H9 (cell line): ENCODE results near the gene TEKT5. TPM values are rescaled to one million over a fixed set of nuclear protein-coding genes. Genes with fewer than 3 reads are reported as not detected.

Experiments
- DNase-seq: peaks from one replicate; pipeline ENCODE4 v3.0.0-alpha.2; 2017
- H2AFZ ChIP-seq: one replicate; pipeline ENCODE4 v1.6.1; 2013; ENCODE audit warnings: mild to moderate bottlenecking, low read length, control low read depth, moderate library complexity
- H2AK5ac ChIP-seq: 2 replicates; pipeline ENCODE4 v1.6.1; 2013; ENCODE audit warnings: low read length, control low read depth, mixed read lengths; ENCODE audit not compliant: insufficient read length
- H2BK120ac ChIP-seq: one replicate; pipeline ENCODE4 v1.6.1; 2013; ENCODE audit warnings: low read depth, mild to moderate bottlenecking, low read length, control low read depth, inconsistent platforms; ENCODE audit not compliant: poor library complexity, severe bottlenecking
- H2BK12ac ChIP-seq: 2 replicates; pipeline ENCODE4 v1.6.1; 2013; ENCODE audit warnings: low read length, control low read depth, mixed read lengths, low read depth; ENCODE audit not compliant: insufficient read length
- H2BK15ac ChIP-seq: 2 replicates; pipeline ENCODE4 v1.6.1; 2013; ENCODE audit warnings: low read depth, low read length, control low read depth
- H2BK20ac ChIP-seq: one replicate; pipeline ENCODE4 v1.6.1; 2013; ENCODE audit warnings: low read depth, mild to moderate bottlenecking, low read length, control low read depth, inconsistent platforms; ENCODE audit not compliant: poor library complexity, severe bottlenecking
- H2BK5ac ChIP-seq: 2 replicates; pipeline ENCODE4 v1.6.1; 2013; ENCODE audit warnings: low read length, control low read depth, mixed read lengths; ENCODE audit not compliant: insufficient read length
- H3K14ac ChIP-seq: 2 replicates; pipeline ENCODE4 v1.6.1; 2013; ENCODE audit warnings: low read length, control low read depth; ENCODE audit not compliant: insufficient read depth
- H3K18ac ChIP-seq: 2 replicates; pipeline ENCODE4 v1.6.1; 2013; ENCODE audit warnings: low read depth, mild to moderate bottlenecking, mixed read lengths, low read length, control low read depth; ENCODE audit not compliant: insufficient read length
- H3K23ac ChIP-seq: 2 replicates; pipeline ENCODE4 v1.6.1; 2013; ENCODE audit warnings: low read length, control low read depth, mixed read lengths, low read depth; ENCODE audit not compliant: insufficient read length
- H3K23me2 ChIP-seq: 2 replicates; pipeline ENCODE4 v1.6.1; 2013; ENCODE audit warnings: low read depth, mild to moderate bottlenecking, mixed read lengths, low read length, control low read depth; ENCODE audit not compliant: insufficient read length, poor library complexity, severe bottlenecking
- H3K27ac ChIP-seq: 2 replicates; pipeline ENCODE4 v1.5.1; 2013; ENCODE audit warnings: low read length, control low read depth, mixed read lengths, low read depth; ENCODE audit not compliant: insufficient read length
- H3K27me3 ChIP-seq: 2 replicates; pipeline ENCODE4 v1.6.1; 2013; ENCODE audit warnings: low read length, control low read depth, inconsistent platforms; ENCODE audit not compliant: insufficient read depth
- H3K4ac ChIP-seq: 2 replicates; pipeline ENCODE4 v1.6.1; 2013; ENCODE audit warnings: low read depth, mild to moderate bottlenecking, control low read depth, inconsistent platforms, low read length, moderate library complexity
- H3K4me1 ChIP-seq: 2 replicates; pipeline ENCODE4 v1.6.1; 2013; ENCODE audit warnings: low read length, control low read depth, inconsistent platforms; ENCODE audit not compliant: insufficient read depth
- H3K4me2 ChIP-seq: 2 replicates; pipeline ENCODE4 v1.6.1; 2013; ENCODE audit warnings: low read length, control low read depth, mixed read lengths; ENCODE audit not compliant: insufficient read length, insufficient read depth
- H3K56ac ChIP-seq: 2 replicates; pipeline ENCODE4 v1.6.1; 2013; ENCODE audit warnings: low read depth, mild to moderate bottlenecking, mixed read lengths, low read length, control low read depth; ENCODE audit not compliant: insufficient read length
- H3K79me1 ChIP-seq: 2 replicates; pipeline ENCODE4 v1.6.1; 2013; ENCODE audit warnings: low read depth, mild to moderate bottlenecking, moderate library complexity, low read length, control low read depth, inconsistent platforms; ENCODE audit not compliant: insufficient read depth, poor library complexity, severe bottlenecking
- H3K79me2 ChIP-seq: 2 replicates; pipeline ENCODE4 v1.6.1; 2013; ENCODE audit warnings: low read length, control low read depth, inconsistent platforms; ENCODE audit not compliant: insufficient read depth
- H3K9ac ChIP-seq: 2 replicates; pipeline ENCODE4 v1.6.1; 2013; ENCODE audit warnings: low read length, control low read depth, mixed read lengths; ENCODE audit not compliant: insufficient read length; ENCODE audit errors: extremely low read depth
- H3K9me3 ChIP-seq: one replicate; pipeline ENCODE4 v1.6.1; 2013; ENCODE audit warnings: low read depth, low read length, inconsistent platforms; ENCODE audit not compliant: control insufficient read depth
- H3T11ph ChIP-seq: one replicate; pipeline ENCODE4 v1.6.1; 2013; ENCODE audit warnings: mild to moderate bottlenecking, low read length, control low read depth, inconsistent platforms
- H4K20me1 ChIP-seq: one replicate; pipeline ENCODE4 v1.6.1; 2013; ENCODE audit not compliant: control insufficient read depth, insufficient read length, insufficient read depth
- H4K5ac ChIP-seq: 2 replicates; pipeline ENCODE4 v1.6.1; 2013; ENCODE audit warnings: low read depth, mild to moderate bottlenecking, mixed read lengths, low read length, control low read depth; ENCODE audit not compliant: insufficient read length
- H4K8ac ChIP-seq: replicated peaks from 2 replicates; pipeline ENCODE4 v1.6.1; 2013; ENCODE audit warnings: low read length, control low read depth, mixed read lengths, low read depth; ENCODE audit not compliant: insufficient read length
- H4K91ac ChIP-seq: 2 replicates; pipeline ENCODE4 v1.6.1; 2013; ENCODE audit warnings: low read depth, mild to moderate bottlenecking, moderate library complexity, mixed read lengths, low read length, control low read depth; ENCODE audit not compliant: insufficient read length
- H3K27ac Mint-ChIP-seq, 3 experiments: 2 replicates in 2 of 3; 3 replicates in 1 of 3; pipeline ENCODE4 v1.8.0; 2020 to 2021; ENCODE audit warnings: mixed read lengths in 3 of 3, mild to moderate bottlenecking in 1 of 3, moderate library complexity in 1 of 3
- H3K27me3 Mint-ChIP-seq: 2 replicates; pipeline ENCODE4 v1.8.0; 2021; ENCODE audit warnings: low read depth, mild to moderate bottlenecking, moderate library complexity, mixed read lengths
- H3K36me3 Mint-ChIP-seq, 3 experiments: 2 replicates in 2 of 3; 3 replicates in 1 of 3; pipeline ENCODE4 v1.8.0; 2020 to 2021; ENCODE audit warnings: low read depth in 3 of 3, mixed read lengths in 3 of 3; ENCODE audit not compliant: insufficient read depth in 1 of 3
- H3K4me1 Mint-ChIP-seq, 2 experiments: 2 replicates each; pipeline ENCODE4 v1.8.0; 2020; ENCODE audit warnings: mixed read lengths in 2 of 2
- H3K4me3 Mint-ChIP-seq, 2 experiments: 2 replicates in 1 of 2; 3 replicates in 1 of 2; pipeline ENCODE4 v1.8.0; 2020 to 2021; ENCODE audit warnings: mild to moderate bottlenecking in 2 of 2, mixed read lengths in 2 of 2, moderate library complexity in 1 of 2
- H3K9me3 Mint-ChIP-seq, 2 experiments: 2 replicates in 1 of 2; 3 replicates in 1 of 2; pipeline ENCODE4 v1.8.0; 2020; ENCODE audit warnings: mild to moderate bottlenecking in 2 of 2, mixed read lengths in 2 of 2, moderate library complexity in 1 of 2
- WGBS: extraction: QIAGEN DNeasy Blood & Tissue Kit; methylation state at CpG from one replicate; pipeline ENCODE4 v1.1.7; 2013; ENCODE audit warnings: missing lambda C conversion rate, low lambda C conversion rate, mixed read lengths; ENCODE audit not compliant: insufficient read length; ENCODE audit errors: extremely low coverage; 5-methylcytosine and 5-hydroxymethylcytosine counted together
- total RNA-seq: library from RNA; stranded (reverse); gene quantifications from 2 replicates; pipeline ENCODE4 v1.2.1, GENCODE V29; 2021
- TF ChIP-seq, protein P1 (sequence below): fragments of 200-600 bp; sonication (generic); conservative IDR thresholded peaks from 3 replicates; pipeline ENCODE4 v1.8.0; 2021; ENCODE audit warnings: antibody characterized with exemption, mild to moderate bottlenecking

TEKT5 gene
- total RNA-seq, 1 experiment from 2014 or later, result 0.31 TPM

DNA sequence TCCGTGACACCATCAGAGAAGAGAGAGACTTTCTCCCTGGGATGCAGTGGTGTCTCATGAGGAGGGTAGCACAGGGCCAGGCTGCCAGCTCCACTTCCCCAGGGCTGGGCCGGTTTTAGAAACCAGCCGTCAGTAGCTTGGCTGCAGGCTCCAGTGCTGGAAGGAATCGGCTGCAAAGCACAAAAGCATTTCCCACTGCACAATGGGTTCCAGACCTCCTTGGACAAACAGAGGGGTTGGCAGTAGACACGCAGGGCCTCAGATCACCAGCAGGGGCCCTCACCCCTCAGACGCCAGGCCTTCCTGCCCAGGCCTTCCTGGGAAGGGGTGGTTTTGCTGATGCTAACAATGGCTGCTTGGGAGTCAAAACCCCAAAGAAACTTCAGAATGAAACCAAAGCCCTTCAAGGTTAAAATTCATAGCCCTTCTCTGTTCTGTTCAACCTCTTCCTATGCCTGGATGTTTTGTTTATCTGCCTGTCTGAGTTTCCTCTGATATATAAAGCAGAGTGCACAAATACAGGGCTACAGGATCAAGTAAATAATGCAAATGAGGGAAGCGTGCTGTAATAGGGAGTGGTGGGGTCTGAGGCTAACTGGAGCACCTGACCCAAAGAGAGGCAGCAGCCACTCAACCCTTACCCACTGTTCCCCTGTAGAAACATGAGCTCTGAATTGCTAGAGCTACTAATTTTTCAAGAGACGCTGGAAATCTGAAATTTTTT is 26.2 kb downstream of the TEKT5 start:
- no peak overlapping the region for H4K91ac ChIP-seq
- H3K9me3 Mint-ChIP-seq, result no peaks in the 10 kb centered on the region

More for the DNA sequence above, 26.2 kb downstream of the TEKT5 start:
- H3K79me2 ChIP-seq, result no peaks in the 10 kb centered on the region
- H3K4me2 ChIP-seq, result no peak overlapping the region
- H4K20me1 ChIP-seq, result no peaks in the 10 kb centered on the region
- H3K23me2 ChIP-seq, result no peaks in the 10 kb centered on the region
- no peaks in the 10 kb centered on the region for H3K9me3 ChIP-seq
- no peak overlapping the region for H2AK5ac ChIP-seq
- H2BK15ac ChIP-seq, result no peak overlapping the region
- no peak overlapping the region for H2BK12ac ChIP-seq
- no peak overlapping the region for H3K14ac ChIP-seq
- H3T11ph ChIP-seq, result no peak overlapping the region
- TF ChIP-seq, protein P1, sequence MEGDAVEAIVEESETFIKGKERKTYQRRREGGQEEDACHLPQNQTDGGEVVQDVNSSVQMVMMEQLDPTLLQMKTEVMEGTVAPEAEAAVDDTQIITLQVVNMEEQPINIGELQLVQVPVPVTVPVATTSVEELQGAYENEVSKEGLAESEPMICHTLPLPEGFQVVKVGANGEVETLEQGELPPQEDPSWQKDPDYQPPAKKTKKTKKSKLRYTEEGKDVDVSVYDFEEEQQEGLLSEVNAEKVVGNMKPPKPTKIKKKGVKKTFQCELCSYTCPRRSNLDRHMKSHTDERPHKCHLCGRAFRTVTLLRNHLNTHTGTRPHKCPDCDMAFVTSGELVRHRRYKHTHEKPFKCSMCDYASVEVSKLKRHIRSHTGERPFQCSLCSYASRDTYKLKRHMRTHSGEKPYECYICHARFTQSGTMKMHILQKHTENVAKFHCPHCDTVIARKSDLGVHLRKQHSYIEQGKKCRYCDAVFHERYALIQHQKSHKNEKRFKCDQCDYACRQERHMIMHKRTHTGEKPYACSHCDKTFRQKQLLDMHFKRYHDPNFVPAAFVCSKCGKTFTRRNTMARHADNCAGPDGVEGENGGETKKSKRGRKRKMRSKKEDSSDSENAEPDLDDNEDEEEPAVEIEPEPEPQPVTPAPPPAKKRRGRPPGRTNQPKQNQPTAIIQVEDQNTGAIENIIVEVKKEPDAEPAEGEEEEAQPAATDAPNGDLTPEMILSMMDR, result peak; percentile 75
- H3K4me1 ChIP-seq, result no peaks in the 10 kb centered on the region
- no peaks in the 10 kb centered on the region for H3K27me3 Mint-ChIP-seq
- H3K4me3 Mint-ChIP-seq, result no peak overlapping the region
- H3K27ac Mint-ChIP-seq, result no peak overlapping the region; a peak in 1 of 7 replicates
- H3K4me1 Mint-ChIP-seq, result peaks cover 0 to 2% of the 10 kb centered on the region in 2 experiments; a peak in 1 of 4 replicates
- no peak overlapping the region for H3K27ac ChIP-seq
- H2BK120ac ChIP-seq, result no peak overlapping the region
- WGBS, result no CpG with 5 or more reads among the region's 8 CpGs
- H2BK20ac ChIP-seq, result no peak overlapping the region
- no peaks in the 10 kb centered on the region for H3K79me1 ChIP-seq
- H3K9ac ChIP-seq, result no peak overlapping the region
- no peak overlapping the region for H3K56ac ChIP-seq
- no peak overlapping the region for H2AFZ ChIP-seq
- H2BK5ac ChIP-seq, result no peak overlapping the region
- no peak overlapping the region for H3K23ac ChIP-seq
- H3K18ac ChIP-seq, result no peak overlapping the region
- peak; percentile 77 for DNase-seq
- H3K36me3 Mint-ChIP-seq, result no peaks in the 10 kb centered on the region
- H3K4ac ChIP-seq, result no peak overlapping the region
- H3K27me3 ChIP-seq, result no peaks in the 10 kb centered on the region
- H4K5ac ChIP-seq, result no peak overlapping the region
- H4K8ac ChIP-seq, result no peak overlapping the region
